ENCODE measurements around the gene SIPA1L3.

Gene SIPA1L3

GRCh38 chr19:37981785-37982475 is 74.9 kb downstream of the SIPA1L3 start:
- TF ChIP-seq CTCF (IDR thresholded peaks at IDR 0.05; ENCODE audit: low read depth, low read length) = no peak
- H3K36me3 ChIP-seq = no peaks in the 10 kb centered on the region
- no peaks in the 10 kb centered on the region for H3K27me3 ChIP-seq (ENCODE audit: insufficient read depth, low read depth, severe bottlenecking)
- no peak for DNase-seq
- no peak overlapping the region for H3K27ac ChIP-seq
- H3K4me3 ChIP-seq (ENCODE audit: low read depth, low read length) = no peak overlapping the region
- no peaks in the 10 kb centered on the region for H3K9me3 ChIP-seq (ENCODE audit: severe bottlenecking)

DNA sequence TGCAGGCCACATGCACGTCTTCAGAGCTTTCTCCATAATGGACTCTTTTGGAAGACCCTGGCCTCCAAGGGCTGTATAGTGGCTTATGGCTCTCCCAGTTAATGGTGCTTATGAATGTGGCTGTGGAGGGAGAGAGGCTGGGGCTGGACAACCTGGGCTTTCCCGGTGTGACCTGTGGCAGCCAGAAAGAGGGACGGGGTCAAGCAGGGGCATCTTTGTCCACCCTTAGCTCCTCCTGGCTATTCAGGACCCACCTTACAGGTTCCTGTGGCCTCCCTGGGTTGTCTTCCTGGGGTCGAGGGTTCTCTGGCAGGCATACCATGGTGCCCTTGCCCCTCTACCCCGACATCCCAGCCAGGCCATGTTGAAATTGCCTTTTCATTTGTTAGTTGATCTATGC is 75.6 kb downstream of the SIPA1L3 start:
- H3K27ac ChIP-seq = no peak overlapping the region
- no peaks in the 10 kb centered on the region for H3K9me3 ChIP-seq (ENCODE audit: severe bottlenecking)
- H3K36me3 ChIP-seq = no peaks in the 10 kb centered on the region
- DNase-seq = no peak
- no peak overlapping the region for H3K4me3 ChIP-seq (ENCODE audit: low read depth, low read length)
- no peaks in the 10 kb centered on the region for H3K27me3 ChIP-seq (ENCODE audit: insufficient read depth, low read depth, severe bottlenecking)
- no peak for TF ChIP-seq CTCF (IDR thresholded peaks at IDR 0.05; ENCODE audit: low read depth, low read length)

DNA sequence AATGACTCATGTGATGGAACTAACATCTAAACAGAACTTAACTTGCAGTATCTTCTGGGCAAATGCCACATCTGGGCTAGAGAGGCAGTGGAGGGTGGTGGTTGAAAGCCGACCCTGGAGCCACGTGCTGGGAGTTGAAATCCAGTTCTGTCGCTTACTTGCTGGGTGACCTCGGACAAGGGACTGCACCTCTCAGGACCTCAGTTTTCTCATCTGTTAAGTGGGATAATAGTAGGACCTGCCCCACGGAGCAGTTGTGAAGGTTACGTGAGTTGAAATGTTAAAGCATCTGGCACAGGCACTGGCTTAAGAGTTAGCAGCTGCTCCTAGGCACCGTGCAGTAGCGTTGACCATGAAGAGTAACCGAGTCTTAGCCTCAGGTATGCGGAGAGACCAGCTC is 76.1 kb downstream of the SIPA1L3 start:
- H3K27ac ChIP-seq = no peak overlapping the region
- DNase-seq = no peak
- H3K36me3 ChIP-seq = no peaks in the 10 kb centered on the region
- H3K4me3 ChIP-seq (ENCODE audit: low read depth, low read length) = no peak overlapping the region
- no peaks in the 10 kb centered on the region for H3K9me3 ChIP-seq (ENCODE audit: severe bottlenecking)
- no peaks in the 10 kb centered on the region for H3K27me3 ChIP-seq (ENCODE audit: insufficient read depth, low read depth, severe bottlenecking)
- TF ChIP-seq CTCF (IDR thresholded peaks at IDR 0.05; ENCODE audit: low read depth, low read length) = no peak

DNA sequence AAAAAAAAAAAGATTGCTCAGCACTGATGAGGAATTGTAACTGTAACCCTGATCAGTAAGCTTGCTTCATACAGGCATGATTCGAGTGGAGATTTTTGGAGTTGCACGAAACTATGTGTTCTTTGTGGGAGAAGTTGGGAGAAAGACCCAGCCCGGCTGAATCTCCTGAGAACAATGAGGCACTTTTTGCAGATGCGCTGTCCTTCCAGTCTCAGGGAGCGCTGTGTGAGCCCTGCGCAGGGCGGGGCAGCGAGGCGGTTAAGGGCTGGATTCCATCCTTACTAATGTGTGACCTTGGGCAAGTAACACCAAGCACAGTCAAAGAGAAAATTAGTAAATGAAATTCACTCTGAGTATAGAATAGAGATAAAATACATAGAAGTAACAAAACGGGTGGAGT is 76.9 kb downstream of the SIPA1L3 start:
- Histone ChIP-seq H3K4me3 (ENCODE audit: low read depth, low read length) (no peak overlapping the region), H3K9me3 (ENCODE audit: severe bottlenecking) (no peaks in the 10 kb centered on the region), H3K36me3 (no peaks in the 10 kb centered on the region), H3K27me3 (ENCODE audit: insufficient read depth, low read depth, severe bottlenecking) (no peaks in the 10 kb centered on the region), H3K27ac (no peak overlapping the region)
- no peak for TF ChIP-seq CTCF (IDR thresholded peaks at IDR 0.05; ENCODE audit: low read depth, low read length)
- DNase-seq = no peak

DNA sequence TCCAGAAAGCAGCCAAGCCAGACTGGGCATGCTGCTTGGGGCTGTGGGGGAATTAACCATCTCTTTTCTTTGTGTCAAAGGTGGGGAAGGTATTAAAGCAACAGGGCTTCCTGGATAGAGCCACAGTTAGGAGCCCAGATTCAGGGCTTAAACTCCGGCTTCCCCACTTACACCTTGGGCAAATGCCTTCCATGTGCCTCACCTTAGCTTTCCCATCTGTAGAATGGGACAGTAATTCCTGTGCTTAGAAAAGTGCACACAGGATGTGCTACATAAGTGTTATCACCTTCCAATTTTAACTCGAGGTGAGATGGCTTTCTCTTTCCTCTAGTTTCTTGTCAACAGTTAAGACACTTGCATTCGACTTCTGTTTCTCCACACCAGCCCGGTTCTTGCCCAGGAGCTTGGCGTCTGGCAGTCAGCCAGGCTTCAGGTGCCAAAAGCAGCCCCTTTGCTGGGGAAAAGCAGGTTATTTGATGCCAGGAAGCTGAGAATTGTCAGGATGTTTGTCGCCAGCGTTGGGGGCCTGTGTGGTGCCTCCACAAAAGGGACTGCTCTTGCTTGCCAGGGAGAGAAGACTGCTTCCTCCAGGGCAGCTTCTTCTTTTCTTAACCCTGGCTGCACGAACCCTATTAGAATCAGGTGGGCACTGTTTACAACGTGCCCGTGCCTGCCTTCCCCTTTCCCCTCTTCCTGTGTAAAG is 79.2 kb downstream of the SIPA1L3 start:
- H3K36me3 ChIP-seq = no peaks in the 10 kb centered on the region
- no peak overlapping the region for H3K27ac ChIP-seq
- H3K9me3 ChIP-seq (ENCODE audit: severe bottlenecking) = no peaks in the 10 kb centered on the region
- DNase-seq = no peak
- no peak for TF ChIP-seq CTCF (IDR thresholded peaks at IDR 0.05; ENCODE audit: low read depth, low read length)
- H3K4me3 ChIP-seq (ENCODE audit: low read depth, low read length) = no peak overlapping the region
- H3K27me3 ChIP-seq (ENCODE audit: insufficient read depth, low read depth, severe bottlenecking) = no peaks in the 10 kb centered on the region
